Measurements from ENCODE around the gene AOPEP.

AOPEP gene

GRCh38 chr9:94787266-94787665 is 60.8 kb downstream of the AOPEP start:
- in situ Hi-C loops (cut with MboI; ENCODE audit: low sequenced_read_pairs), result loop anchor here (10.0 kb wide), 1 partner anchor 338 kb away; no protein-coding TSS in a partner anchor

DNA sequence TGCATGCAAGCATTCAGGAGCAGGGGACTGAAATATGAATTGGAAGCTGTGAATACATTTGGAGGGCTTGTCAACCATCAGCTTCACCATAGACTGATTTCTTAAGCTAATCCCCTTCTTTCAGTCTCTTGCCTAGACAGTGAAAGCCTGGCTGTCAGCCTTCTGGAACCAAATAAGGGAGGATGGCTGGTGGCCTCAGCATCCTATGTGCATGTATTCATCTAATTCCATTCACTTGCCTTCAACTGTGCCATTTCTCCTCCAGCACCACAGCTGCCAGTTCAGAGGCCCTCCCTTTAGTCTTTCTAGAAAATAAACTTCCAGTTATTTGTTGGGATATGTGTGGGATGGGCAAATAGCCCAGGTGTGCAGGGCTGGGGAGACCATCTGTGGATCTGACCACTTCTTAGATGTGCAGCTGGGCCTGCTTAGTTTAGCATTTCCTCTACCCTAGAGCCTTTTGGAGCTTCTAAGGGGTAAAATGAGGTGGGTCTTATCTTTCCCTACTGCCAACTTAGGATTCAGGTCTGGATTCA is 62.1 kb downstream of the AOPEP start:
- in situ Hi-C loops (cut with MboI; ENCODE audit: low sequenced_read_pairs), result loop anchor here (10.0 kb wide), 1 partner anchor 336 kb away; no protein-coding TSS in a partner anchor

- in situ Hi-C loops (cut with MboI; ENCODE audit: low sequenced_read_pairs), result no loop called here
Measured at GRCh38 chr9:94791435-94791834, 64.9 kb downstream of the AOPEP start.

DNA sequence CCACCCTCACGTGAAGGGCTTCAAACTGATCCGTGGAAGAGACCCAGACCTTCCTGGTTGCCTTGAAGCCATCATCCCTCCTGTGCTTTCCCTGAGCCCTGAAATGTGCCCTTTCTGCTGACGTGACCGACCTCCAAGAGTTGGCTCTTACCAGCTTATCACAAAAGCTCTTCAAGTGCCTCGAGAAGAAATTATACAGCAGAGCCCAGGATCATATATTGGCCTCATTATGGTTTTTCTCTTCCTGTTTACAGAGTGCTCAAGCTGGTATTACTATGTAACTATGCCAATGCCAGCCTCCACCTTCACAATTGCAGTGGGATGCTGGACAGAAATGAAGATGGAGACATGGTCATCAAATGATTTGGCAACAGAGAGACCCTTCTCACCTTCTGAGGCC is 66.0 kb downstream of the AOPEP start:
- in situ Hi-C loops (cut with MboI; ENCODE audit: low sequenced_read_pairs), result no loop called here

DNA sequence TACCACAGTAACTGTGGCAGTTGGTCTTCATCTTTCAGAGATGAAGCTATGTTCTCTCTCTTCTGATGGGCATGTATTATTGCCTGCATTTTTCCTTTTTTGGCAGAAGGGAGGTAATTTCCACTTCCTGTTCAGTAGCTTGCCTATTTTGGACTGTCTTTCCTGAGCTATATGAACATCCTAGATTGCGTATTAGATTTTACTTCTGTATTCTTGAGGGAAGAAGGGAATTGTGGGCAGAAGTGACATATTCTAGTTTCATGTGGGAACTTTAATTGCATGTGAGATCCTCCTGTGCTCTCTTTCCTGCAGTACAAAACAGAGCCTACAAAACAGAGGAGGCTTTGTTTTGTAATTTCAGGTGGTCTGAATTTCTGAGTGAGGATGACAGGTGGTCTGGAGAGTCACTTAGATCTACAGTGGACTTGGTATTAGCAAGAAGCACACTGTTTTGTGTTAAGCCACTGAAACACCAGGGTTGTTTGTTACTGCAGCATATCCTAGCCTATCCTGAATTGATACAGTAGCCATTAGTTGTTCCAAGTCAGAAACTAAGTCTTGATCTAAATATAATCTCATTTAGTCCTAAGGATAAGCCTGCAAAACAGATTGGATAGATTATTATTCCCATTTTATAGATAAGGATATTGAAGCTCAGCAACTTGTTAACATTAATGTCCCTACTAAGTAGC is 68.1 kb downstream of the AOPEP start:
- in situ Hi-C loops (cut with MboI; ENCODE audit: low sequenced_read_pairs), result no loop called here

DNA sequence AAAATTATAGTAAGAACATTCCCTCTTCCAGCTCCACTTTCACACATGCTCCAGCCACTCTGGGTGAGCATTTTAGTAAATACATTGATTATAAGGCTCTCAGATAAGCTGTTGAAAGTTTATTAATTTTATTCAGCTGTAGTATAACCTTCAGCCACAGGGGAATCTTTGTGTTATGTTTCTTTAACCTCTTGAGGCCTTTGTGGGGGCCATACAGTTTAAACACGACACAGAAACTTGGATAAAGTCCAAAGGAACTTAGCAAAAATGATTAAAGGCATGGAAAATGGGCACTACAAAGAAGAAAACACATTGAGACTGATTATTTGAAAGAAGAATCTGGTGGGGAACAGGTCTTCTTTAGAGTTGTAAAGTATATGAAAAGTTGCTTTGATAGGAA is 70.2 kb downstream of the AOPEP start:
- in situ Hi-C loops (cut with MboI; ENCODE audit: low sequenced_read_pairs), result no loop called here

GRCh38 chr9:94798201-94798600 is 71.7 kb downstream of the AOPEP start:
- in situ Hi-C loops (cut with MboI; ENCODE audit: low sequenced_read_pairs), result no loop called here

- in situ Hi-C loops (cut with MboI; ENCODE audit: low sequenced_read_pairs), result no loop called here
Measured at GRCh38 chr9:94798708-94799107, 72.2 kb downstream of the AOPEP start.

GRCh38 chr9:94799578-94800264 is 73.2 kb downstream of the AOPEP start:
- in situ Hi-C loops (cut with MboI; ENCODE audit: low sequenced_read_pairs), result no loop called here

GRCh38 chr9:94800424-94801117 is 74.1 kb downstream of the AOPEP start:
- in situ Hi-C loops (cut with MboI; ENCODE audit: low sequenced_read_pairs), result no loop called here

GRCh38 chr9:94801234-94801633 is 74.7 kb downstream of the AOPEP start:
- in situ Hi-C loops (cut with MboI; ENCODE audit: low sequenced_read_pairs), result no loop called here

- in situ Hi-C loops (cut with MboI; ENCODE audit: low sequenced_read_pairs), result no loop called here
Measured at GRCh38 chr9:94801681-94802080, 75.2 kb downstream of the AOPEP start.

GRCh38 chr9:94802251-94802650 is 75.8 kb downstream of the AOPEP start:
- in situ Hi-C loops (cut with MboI; ENCODE audit: low sequenced_read_pairs), result no loop called here

GRCh38 chr9:94802793-94803192 is 76.3 kb downstream of the AOPEP start:
- in situ Hi-C loops (cut with MboI; ENCODE audit: low sequenced_read_pairs), result no loop called here

GRCh38 chr9:94804316-94804715 is 77.8 kb downstream of the AOPEP start:
- in situ Hi-C loops (cut with MboI; ENCODE audit: low sequenced_read_pairs), result no loop called here

DNA sequence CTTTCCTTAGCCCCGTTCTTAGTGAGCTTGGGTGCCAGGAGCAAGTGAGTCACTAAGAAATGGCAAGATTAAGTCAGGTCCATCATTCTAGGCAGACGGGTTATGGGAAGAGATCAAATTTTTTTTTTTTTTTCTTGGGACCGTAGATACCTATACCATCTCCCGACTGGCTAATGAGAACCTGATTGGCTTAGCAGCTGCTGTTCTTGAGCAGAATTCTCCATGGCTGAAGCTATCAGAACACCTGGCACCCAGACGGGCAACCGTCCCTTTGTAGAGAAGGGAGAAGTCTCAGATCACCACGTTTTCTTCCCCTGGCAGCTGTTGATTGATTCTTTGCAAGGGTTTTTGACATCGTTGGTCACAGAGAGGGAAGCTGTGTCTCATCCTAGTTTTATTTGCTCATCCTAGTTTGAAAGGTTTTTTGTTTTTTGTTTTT is 78.6 kb downstream of the AOPEP start:
- in situ Hi-C loops (cut with MboI; ENCODE audit: low sequenced_read_pairs), result no loop called here

GRCh38 chr9:94805585-94805984 is 79.1 kb downstream of the AOPEP start:
- in situ Hi-C loops (cut with MboI; ENCODE audit: low sequenced_read_pairs), result no loop called here

DNA sequence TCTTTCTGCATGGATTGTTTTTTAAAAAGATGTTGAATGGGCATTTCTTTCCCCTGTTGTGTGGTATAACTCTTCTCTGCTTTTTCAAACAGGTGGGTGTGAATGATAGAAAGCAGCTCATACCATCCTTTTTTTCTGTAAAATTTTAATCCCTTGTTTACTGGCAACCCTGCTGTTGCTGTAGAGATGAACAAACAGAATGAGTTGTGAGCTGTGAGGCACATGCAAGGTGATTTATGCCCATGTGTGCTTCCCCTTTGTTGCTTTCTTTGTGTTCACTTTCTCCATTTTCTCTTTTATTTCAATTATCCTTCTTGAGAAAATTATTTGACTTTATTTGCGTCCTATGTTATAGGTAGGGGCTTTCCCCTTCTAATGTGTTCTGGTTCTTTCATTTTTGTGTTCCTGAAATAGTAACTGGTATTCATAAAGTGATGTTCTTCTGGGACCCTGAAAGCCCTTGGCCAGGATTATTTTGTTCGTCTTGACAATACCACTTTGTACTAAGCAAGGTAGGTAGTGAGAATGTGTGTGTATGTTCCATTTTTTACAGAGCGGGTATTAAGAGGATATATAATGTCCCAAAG is 79.9 kb downstream of the AOPEP start:
- in situ Hi-C loops (cut with MboI; ENCODE audit: low sequenced_read_pairs), result no loop called here

GRCh38 chr9:94807556-94807955 is 81.1 kb downstream of the AOPEP start:
- in situ Hi-C loops (cut with MboI; ENCODE audit: low sequenced_read_pairs), result no loop called here

DNA sequence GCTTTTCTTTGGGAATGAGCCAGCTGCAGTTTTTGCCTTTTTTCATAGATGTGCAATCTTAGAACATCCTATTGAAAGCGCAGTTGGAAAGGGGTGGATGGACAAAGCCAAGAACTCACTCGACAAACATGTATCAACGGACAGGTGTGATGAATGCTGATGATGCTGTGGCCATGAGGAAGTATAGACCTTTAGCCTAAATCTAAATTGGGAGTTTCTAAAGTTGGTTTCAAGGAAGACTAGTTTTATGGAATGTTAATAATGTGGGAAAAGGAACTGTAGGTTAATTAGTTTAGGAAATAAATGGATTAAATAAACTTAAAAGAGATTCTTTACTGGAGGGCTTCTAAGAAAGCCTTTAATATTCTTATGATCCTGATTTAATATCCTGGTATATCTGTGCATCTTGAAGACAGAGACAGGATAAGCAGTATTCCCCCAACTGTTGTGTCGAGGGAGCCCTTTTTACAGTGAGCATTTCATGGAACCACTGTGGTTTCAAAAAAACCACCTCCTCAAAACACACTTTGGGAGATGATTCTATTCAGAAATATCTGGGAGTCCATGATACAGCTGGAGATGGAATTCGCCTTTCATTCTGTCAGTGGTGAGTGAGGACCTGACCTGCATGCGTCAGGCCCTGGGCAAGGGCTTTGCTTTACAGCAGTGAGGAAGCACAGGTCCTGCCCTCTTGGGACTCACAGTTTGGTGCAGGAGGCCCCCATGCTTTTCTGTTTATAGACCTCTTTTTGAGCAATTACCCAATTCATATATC is 82.6 kb downstream of the AOPEP start:
- in situ Hi-C loops (cut with MboI; ENCODE audit: low sequenced_read_pairs), result no loop called here

Data from HL-60/S4 treated with phorbol 12-myristate 13-acetate at 8.2 ng/mL for 4 days and 3 days (cell line).